DMS153 (cell line): ENCODE measurements around the gene ANKRD63.

ENCODE experiments used
- DNase-seq: peaks from one replicate; lab custom pipeline; 2025; lab: John Stamatoyannopoulos, UW

Gene ANKRD63

DNA sequence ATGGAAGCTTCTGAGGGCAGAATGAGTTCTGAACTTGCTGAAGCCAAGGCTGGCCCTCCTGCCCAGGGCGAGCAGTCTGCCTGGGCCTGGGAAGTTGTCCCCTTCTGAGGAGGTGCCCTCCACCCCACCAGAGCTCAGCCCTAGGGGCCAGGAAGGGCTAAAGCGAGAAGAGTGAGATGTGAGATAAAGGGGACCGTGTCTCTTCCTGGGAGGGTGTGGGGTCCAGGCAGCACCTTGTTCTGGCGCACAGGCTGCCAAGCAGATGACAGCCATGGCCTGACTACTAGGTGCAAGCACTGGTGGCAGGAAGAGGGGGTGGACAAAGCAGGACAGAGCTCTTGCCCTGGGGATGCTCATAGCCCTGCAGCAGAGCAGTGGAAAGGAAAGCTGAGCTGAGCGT, 40.3 kb downstream of the ANKRD63 start:
- DNase-seq = no peak

DNA sequence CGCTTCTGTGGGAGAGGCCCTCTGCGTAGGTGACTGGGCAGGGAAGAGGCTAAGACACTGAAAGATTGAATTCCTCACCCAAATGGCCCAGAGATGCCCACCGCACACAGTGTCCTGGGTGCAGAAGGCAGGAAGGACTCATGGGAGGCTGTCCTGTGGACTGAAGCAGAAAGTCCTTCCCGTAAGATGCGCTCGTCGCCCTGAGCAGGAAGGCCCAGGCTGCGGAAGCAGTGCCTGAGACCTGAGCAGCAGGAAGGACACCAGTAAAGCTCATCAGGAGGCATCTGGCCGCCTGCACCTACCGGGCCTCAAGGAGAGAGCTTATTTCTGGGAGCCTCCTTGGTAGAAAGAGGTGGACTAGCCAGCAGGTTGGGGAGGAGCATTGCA, 40.7 kb downstream of the ANKRD63 start:
- DNase-seq = no peak

DNA sequence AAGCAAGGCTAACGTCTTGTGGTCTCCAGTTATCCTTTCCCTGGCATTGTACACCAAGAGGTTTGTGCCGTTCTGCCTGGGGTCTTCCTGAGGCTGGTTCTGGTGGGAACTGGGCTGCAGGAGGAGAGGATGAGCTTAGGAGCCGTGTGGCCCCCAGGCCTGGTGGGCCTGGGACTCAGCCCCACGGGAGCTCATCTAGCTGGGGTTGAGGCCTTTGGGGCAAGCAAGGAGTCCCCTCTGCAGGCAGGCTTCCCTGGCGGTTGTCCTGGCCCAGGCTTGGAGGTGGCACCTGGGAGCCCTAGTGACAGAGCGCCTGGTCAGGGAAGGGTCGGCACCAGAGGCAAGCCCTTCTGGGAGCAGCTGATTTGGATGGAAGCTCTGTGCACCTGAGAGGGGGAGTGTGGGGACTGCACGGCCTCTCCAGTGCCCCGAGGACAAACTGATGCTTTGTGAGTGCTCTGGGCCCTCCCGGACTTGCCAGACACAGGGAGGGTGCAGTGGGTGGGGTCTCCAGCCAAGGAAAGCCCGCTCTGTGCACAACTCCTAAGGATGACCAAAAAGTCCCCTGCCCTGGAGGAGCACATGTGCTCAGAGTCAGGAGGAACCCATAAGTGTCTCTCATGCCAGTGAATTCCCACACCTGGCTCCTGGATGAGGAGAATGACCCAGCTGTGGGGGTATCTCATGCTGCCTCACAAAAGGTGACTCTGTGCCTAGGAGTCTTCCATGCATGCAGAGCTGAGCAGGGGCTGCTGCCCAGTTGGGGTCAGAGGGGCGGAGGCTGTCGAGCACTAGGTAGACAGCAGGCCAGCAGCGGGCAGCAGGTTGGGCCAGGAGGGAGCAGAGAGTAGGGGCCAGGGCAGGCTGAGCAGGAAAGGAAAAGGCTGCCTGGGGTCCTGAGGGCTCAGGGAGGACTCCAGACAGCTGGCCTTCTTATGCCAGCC, 41.3 kb downstream of the ANKRD63 start:
- no peak for DNase-seq

DNA sequence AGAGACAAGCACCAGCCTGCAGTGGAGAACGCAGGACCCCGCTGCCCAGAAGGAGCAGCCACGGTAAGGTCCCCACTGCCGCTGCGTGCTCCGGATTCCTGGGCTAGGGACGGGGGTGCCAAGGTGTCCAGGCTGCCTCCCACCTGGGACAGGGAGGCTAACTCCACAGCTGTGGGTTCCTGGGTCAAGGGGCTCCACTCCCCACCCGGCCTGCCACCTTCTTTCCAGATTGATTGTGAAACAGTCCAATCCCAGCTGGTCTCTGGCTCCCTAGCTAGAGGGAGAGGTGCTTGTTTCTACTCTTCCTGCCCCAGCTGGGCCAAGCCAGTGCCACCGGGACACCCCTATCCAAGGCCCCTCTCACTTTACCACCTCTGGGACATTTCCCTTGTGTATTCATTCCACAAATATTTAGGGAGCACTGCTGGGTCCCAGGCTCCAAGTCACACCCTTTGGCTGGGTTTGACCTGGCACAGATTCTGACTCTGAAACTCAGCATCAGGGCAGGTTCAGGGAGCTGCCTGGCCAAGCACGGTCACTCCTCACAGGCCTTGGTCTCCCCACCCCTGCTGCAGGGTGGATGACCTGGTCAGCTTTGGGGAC, 42.1 kb downstream of the ANKRD63 start:
- DNase-seq = no peak

DNA sequence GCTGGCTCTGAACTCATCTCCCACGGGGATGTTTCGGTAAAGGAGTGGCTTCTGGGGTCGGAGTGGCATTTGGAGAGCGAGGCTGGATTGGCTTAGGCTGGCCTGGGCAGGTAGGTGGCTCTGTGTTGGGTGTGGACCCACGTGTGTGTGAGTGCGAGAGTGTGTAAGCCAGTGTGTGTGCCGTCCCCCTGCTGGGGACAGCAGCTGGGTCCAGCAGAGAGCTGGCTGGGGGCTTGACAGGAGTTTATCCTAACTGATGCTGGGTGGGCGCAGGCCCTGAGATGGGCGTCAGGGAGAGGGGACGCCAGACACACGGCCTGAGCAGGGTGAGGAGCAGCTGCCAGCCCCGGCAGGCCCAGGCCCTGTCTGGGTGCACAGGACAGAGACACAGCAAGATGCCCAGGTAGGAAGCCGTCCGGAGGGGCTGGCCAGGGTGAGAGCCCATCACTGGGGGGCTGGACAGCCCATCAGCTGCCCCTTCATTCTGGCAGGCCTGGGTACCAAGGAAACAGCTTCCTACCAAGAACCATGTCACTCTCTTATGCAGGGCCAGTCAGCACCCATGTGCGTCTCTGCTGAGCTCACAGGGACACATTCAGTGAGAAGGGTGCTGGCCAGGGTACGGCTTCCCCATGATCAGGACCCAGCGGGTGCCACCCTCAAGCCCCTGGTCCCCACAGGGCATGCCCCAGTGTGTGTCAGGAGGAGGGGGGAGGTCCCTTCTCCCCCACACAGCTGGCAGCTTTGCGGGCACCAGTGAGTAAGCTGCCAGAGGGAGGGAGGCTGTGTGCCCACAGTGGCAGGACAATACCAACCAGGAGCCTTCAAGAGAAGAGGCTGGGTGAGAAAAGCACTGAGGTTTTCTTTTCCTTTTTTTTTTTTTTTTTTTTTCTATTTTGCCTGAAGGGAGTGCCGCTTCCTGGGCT, 42.9 kb downstream of the ANKRD63 start:
- no peak for DNase-seq

DNA sequence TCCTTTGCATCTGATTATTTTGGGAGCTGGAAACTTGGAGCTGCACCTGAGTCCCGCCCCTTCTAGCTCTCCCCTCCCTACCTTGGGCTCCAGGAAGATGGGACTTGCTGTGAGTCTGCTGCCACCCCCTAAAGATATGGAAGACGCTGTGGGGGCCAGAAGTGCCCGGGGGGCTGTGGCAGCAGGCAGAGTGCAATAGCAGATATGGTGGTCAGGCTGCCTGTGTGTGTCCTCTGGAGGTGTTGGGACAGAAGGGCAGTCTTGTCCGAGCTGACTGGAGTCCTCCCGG, 43.5 kb downstream of the ANKRD63 start:
- DNase-seq = no peak

DNA sequence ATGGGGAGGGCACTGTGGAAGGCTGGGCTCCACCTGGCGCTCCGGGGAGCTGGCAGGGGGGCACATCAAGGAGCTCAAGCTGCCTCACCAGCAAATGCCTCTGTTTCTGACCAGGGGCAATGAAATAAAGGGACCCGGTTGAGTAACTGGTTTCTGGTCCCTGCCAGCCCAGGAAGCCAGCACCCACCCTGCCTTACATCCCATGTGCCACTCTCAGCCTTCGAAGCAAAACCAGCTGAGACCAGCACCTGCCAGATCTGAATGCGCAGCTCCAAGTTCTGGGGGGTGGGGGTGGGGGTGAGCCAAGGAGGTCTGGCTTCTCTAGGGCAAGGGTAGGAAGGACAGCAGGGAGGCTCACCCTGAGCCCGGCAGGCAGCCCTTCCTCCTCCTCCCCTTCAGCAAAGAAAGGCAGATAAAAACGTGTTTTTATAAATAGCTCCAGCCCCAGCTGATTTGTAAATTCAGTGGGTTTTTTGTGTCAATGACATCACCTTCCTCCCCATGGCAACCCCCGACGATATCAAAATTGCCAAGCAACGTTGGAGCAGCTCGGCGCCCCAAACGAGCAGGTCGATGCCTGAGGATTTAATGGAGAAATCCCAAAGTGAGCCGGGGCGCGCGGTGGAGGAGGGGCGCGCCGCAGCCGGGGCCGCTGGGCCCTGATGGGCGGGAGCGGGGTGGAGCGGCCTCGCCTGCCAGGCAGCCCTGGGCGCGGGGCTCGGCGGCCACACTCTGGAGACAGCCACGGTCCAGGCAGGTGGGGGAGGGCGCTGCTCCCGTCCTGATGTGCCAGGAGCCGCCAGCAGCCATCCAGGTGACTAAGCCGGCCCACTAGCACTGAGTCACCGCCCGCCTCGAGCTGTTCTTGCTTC, 44.1 kb downstream of the ANKRD63 start, which contains the start of gene PAK6:
TSS of gene PAK6 (plus strand) at position 532 of the 872 bp plus-strand sequence. CDS start 25,723 bp downstream, outside the sequence.
- no peak for DNase-seq

DNA sequence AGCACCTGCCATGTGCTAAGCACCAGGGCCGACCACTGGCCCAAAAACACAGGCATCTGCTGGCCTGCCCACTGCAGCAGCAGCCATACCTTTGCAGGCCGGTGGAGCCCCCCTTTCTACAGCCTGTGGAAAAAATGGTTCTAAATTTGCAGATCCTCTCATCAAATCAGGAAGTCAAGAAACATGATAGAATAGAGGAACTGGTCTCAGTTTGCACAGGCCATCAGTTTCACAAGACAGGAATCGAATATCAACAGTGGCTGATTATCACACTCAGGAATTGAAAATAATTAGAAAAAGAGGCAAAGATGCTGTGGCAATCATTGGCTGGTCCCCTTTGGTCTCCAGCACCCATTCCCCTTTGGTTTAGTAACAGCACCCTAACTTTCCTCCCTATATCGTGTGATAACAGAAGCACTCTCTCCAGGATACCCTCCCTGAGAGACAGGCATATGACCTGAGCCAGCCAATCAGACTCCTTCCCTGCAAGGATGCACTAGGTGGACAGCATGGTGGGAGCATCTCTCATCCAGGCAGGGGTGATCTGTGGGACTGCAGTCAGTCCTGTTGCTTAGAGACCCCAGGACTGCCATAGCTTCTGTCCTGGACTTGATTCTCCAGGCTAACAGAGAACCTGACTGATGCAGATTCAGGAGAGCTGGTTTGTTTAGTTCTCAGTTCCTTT, 47.5 kb downstream of the ANKRD63 start:
- DNase-seq = no peak

DNA sequence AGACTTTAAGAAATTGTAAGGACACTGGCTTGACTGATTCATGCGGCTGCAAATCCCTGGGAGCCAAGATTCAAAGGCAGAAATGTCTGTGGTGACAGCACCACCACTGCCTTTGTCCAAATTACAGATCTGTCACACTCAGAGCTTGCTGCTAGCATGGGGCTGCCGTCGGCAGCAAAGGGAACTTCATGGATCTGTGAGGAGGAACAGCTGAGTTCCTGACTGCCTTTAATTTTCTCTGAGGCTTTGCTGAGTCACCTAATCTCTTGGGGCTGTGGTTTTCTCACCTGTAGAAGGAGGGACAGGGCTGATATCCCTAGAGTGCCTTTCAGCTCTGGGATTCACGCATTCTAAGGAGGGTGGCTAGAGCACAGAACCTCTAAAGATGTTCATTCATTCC, 48.1 kb downstream of the ANKRD63 start:
- no peak for DNase-seq

DNA sequence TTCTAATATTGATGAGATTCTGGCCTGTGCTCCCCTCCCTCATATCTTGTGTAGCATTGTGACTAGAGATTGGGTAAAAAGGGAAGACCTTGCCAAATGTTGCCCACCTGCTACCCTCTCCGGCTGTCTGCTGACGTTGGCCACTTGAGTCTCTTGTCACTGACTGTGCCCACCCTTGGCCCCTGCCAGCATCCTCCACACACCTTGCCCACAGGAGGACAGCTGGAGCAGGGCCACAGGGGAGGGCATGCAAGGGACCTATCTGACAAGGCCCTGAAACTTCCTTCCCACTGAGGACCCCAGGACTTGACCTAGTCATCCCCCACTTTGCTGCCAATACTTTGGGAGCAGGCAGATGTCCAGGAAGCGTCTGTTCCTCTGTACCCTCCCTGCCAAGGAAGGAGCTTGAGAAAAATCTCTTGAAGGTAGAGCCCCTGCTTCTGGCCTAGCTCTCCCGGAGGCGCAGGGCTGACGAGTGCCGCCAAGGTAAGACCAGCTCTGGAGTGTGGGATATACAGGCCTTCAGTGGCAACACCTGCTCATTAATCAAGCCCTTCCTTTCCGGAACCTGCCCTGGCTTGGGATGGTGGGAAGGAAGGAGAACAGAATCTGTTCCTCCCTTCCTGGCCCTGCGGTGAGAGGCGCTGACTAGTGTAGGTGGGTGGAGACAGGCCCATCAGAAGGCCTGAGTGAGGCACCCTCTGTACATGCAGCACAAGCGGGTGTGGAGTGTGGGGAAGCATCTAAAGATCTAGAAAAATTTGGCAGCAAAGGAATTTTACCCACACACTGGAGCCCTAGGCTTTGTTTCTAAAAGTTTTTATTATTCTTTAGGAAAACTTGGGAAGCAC, 48.9 kb downstream of the ANKRD63 start:
- DNase-seq = no peak

DNA sequence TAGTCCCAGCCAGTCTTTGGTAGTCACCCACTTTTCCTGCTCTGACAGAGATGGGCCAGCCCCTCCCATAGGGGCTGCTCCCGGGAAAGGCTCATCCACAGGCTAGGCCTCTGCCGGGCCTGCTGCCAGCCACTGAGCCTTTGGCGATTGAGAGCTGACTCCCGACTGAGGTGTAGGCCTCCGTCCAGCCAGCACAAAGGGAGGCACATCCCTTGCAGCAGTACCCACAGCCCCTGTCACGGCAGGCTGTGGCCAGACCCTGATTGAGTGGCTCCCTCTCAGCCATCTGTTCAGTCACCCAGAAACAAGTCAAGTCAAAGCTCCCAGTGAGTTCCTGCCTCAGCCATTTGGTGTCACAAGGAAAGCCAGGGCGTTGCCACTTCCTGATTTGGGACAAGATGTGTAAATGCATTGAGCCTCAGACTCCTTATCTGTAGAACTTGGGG, 50.2 kb downstream of the ANKRD63 start:
- DNase-seq = no peak
